SK-N-MC (cell line): ENCODE data around the gene OGFOD1.

Source experiments
- EZH2 ChIP-seq: fragments of 200-600 bp; sonication (generic); IDR thresholded peaks from one replicate; pipeline ENCODE4 v1.6.1; 2017; ENCODE audit warnings: antibody characterized with exemption
- POLR2AphosphoS5 ChIP-seq: IDR thresholded peaks from 2 replicates; pipeline ENCODE4 v1.6.1; 2012; ENCODE audit warnings: mild to moderate bottlenecking, low read depth, low read length, borderline replicate concordance

DNA sequence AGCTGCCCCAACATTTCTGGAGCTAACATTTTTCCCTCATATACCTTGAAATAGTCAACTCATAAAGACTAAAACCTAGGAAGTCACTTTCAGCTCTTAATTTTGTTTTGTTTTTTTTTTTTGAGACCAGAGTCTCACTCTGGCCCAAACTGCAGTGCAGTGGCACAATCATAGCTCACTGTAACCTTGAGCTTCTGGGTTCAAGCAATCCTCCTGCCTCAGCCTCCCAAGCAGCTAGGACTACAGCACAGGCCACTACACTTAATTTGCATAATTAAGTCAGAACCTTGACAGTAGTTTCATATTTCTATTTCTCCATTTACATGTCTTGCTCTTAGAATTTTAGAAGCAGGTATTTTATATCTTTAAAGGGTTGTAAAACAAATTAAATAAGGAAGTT is 30.7 kb upstream of the OGFOD1 start:
- TF ChIP-seq POLR2AphosphoS5, result no peak
- no peak for TF ChIP-seq EZH2
